Endothelial cell (in vitro differentiated cells): ENCODE measurements around the gene NLRP6. TPM values are rescaled to one million over a fixed set of nuclear protein-coding genes. Genes with fewer than 3 reads are reported as not detected.

ENCODE experiments used
- DNase-seq: peaks from one replicate; pipeline ENCODE4 v3.0.0; 2021; ENCODE audit warnings: low spot score
- H3K27ac Mint-ChIP-seq: one replicate; pipeline ENCODE4 v1.8.0; 2021; ENCODE audit warnings: mixed read lengths, inconsistent platforms; ENCODE audit not compliant: unreplicated experiment
- H3K27me3 Mint-ChIP-seq: one replicate; pipeline ENCODE4 v1.8.0; 2021; ENCODE audit warnings: mild to moderate bottlenecking, moderate library complexity, mixed read lengths, inconsistent platforms; ENCODE audit not compliant: unreplicated experiment
- H3K36me3 Mint-ChIP-seq: one replicate; pipeline ENCODE4 v1.8.0; 2021; ENCODE audit warnings: mild to moderate bottlenecking, low read depth, mixed read lengths, inconsistent platforms; ENCODE audit not compliant: unreplicated experiment
- H3K4me1 Mint-ChIP-seq: one replicate; pipeline ENCODE4 v1.8.0; 2021; ENCODE audit warnings: mild to moderate bottlenecking, mixed read lengths, inconsistent platforms; ENCODE audit not compliant: unreplicated experiment
- H3K4me3 Mint-ChIP-seq: one replicate; pipeline ENCODE4 v1.8.0; 2021; ENCODE audit warnings: mild to moderate bottlenecking, mixed read lengths, inconsistent platforms; ENCODE audit not compliant: unreplicated experiment
- H3K9me3 Mint-ChIP-seq: one replicate; pipeline ENCODE4 v1.8.0; 2021; ENCODE audit warnings: mixed read lengths, inconsistent platforms; ENCODE audit not compliant: unreplicated experiment
- total RNA-seq: library from RNA; stranded (reverse); fragmentation: NEBNext Ultra II Directional; extraction: Animal tissue kit (Norgen Biotek cat#: 25700); gene quantifications from one replicate; pipeline ENCODE4 v1.2.1, GENCODE V29; 2021; ENCODE audit not compliant: unreplicated experiment
- TF ChIP-seq, protein P1 (sequence below): fragments of 200-600 bp; sonication (generic); IDR thresholded peaks from one replicate; pipeline ENCODE4 v1.5.0; 2021; ENCODE audit warnings: antibody characterized with exemption; ENCODE audit not compliant: unreplicated experiment

NLRP6 gene
- total RNA-seq, 1 donor from 2014 or later: not detected

GRCh38 chr11:296171-297050 is 18.2 kb downstream of the NLRP6 start:
- peaks cover 5% of the 10 kb centered on the region for H3K4me1 Mint-ChIP-seq
- no peaks in the 10 kb centered on the region for H3K9me3 Mint-ChIP-seq
- peaks cover 2% of the 10 kb centered on the region for H3K27me3 Mint-ChIP-seq
- H3K27ac Mint-ChIP-seq: no peak overlapping the region
- no peak for DNase-seq
- H3K4me3 Mint-ChIP-seq: no peak overlapping the region
- TF ChIP-seq, protein P1, sequence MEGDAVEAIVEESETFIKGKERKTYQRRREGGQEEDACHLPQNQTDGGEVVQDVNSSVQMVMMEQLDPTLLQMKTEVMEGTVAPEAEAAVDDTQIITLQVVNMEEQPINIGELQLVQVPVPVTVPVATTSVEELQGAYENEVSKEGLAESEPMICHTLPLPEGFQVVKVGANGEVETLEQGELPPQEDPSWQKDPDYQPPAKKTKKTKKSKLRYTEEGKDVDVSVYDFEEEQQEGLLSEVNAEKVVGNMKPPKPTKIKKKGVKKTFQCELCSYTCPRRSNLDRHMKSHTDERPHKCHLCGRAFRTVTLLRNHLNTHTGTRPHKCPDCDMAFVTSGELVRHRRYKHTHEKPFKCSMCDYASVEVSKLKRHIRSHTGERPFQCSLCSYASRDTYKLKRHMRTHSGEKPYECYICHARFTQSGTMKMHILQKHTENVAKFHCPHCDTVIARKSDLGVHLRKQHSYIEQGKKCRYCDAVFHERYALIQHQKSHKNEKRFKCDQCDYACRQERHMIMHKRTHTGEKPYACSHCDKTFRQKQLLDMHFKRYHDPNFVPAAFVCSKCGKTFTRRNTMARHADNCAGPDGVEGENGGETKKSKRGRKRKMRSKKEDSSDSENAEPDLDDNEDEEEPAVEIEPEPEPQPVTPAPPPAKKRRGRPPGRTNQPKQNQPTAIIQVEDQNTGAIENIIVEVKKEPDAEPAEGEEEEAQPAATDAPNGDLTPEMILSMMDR: no peak
- peaks cover 6% of the 10 kb centered on the region for H3K36me3 Mint-ChIP-seq

DNA sequence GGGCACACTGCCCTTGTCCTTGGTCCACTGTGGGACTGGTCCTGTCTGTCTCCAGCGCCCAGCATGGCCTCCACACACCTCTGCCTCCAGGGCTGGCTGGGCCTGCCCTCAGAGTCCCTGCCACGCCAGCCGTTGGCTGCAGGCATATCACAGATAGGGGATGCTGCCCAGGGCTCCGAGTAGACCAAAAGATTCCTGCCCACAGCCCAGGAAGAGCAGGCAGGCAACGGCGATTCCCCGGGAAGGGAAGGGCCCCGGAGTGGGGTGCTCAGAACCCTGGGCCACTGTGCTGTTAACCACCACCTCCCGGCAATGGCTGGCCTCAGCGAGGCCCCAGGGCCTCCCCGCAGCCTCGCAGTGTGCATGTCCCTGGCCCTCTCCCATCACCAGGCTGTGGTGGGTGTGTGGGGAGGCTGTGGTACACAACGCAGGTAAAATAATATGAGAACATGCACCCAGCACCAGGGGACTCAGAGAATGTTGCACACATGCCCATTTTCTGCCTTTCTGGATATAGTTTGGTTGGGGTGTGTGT is 18.9 kb downstream of the NLRP6 start:
- H3K4me3 Mint-ChIP-seq: no peak overlapping the region
- peaks cover 6% of the 10 kb centered on the region for H3K36me3 Mint-ChIP-seq
- H3K9me3 Mint-ChIP-seq: no peaks in the 10 kb centered on the region
- no peak for DNase-seq
- TF ChIP-seq, protein P1: no peak
- H3K4me1 Mint-ChIP-seq: peaks cover 5% of the 10 kb centered on the region
- H3K27me3 Mint-ChIP-seq: peaks cover 2% of the 10 kb centered on the region
- H3K27ac Mint-ChIP-seq: no peak overlapping the region

DNA sequence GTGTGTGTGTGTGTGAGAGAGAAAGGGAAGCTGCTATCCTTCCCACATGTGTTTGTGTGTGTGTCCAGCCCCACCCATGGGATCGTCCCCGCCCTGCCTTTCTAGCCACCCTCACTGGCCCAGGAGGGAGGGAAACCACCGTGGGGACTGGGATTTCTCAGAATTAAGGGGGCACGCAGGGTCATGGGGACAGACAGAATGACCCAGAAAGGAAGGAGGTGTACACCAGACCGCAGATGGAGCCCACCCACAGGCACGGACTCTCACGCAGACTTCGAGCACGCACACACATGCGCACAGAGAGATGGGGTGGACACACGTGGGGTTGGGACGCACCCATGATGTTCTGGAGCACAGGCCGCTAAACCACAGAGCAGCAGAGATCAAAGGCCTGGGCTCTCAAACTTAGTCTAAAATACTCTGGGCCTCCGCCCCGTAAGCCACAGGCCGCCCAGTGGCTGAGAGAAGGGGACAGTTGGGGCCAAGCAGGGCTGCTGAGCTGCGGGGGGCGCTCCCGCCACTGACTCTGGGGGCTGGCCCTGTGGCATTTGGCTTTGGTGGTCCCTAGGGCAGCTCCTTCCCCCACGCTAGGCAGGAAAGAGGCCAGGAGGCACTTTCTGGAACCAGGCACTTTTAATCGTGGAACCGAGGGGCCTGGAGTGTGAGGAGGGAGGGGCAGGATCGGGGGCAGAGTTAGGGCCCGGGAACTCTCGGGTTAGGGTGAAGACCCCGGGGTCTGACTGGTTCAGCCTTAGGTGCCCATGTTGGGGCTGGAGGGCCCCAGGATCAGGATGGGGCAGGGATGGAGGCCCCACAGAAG is 19.6 kb downstream of the NLRP6 start:
- Mint-ChIP-seq H3K36me3 (peaks cover 6% of the 10 kb centered on the region), H3K4me1 (peaks cover 5% of the 10 kb centered on the region), H3K4me3 (no peak overlapping the region), H3K27me3 (peaks cover 2% of the 10 kb centered on the region), H3K9me3 (no peaks in the 10 kb centered on the region), H3K27ac (no peak overlapping the region)
- TF ChIP-seq, protein P1: no peak
- DNase-seq: no peak

GRCh38 chr11:298406-299065 is 20.3 kb downstream of the NLRP6 start:
- no peak overlapping the region for H3K4me3 Mint-ChIP-seq
- no peak overlapping the region for H3K27ac Mint-ChIP-seq
- DNase-seq: no peak
- peaks cover 2% of the 10 kb centered on the region for H3K27me3 Mint-ChIP-seq
- no peaks in the 10 kb centered on the region for H3K9me3 Mint-ChIP-seq
- peaks cover 5% of the 10 kb centered on the region for H3K4me1 Mint-ChIP-seq
- peaks cover 6% of the 10 kb centered on the region for H3K36me3 Mint-ChIP-seq
- TF ChIP-seq, protein P1: no peak
